Activated T-cell treated with anti-CD3 and anti-CD28 coated beads, Interleukin-2, amount 50 U/mL, for 48 hours (primary cell): Measurements from ENCODE around the gene UNK.
"Not testable (repeated sequence)": the region's sequence is repeated elsewhere in the genome, so short reads cannot be mapped to it uniquely, and the experiment has no call there.

Experiments used
- DNase-seq, 2 experiments: peaks; one replicate each; pipeline ENCODE4 v3.0.0-alpha.2; 2020

UNK gene

GRCh38 chr17:75754378-75755204 lies 30.0 kb upstream of the UNK start:
- DNase-seq = no peak

- peak in 1 of 2 experiments; percentile 33 for DNase-seq
Observed at GRCh38 chr17:75755205-75755901, 29.3 kb upstream of the UNK start.

GRCh38 chr17:75755990-75756389 lies 28.6 kb upstream of the UNK start:
- no peak for DNase-seq

GRCh38 chr17:75756451-75757085 lies 28.0 kb upstream of the UNK start:
- no peak for DNase-seq

- DNase-seq = no peak
Observed at GRCh38 chr17:75757086-75757681, 27.4 kb upstream of the UNK start.

GRCh38 chr17:75758131-75758905 lies 26.3 kb upstream of the UNK start:
- no peak for DNase-seq

- DNase-seq = no peak
Observed at GRCh38 chr17:75759457-75759856, 25.1 kb upstream of the UNK start.

GRCh38 chr17:75759978-75760640 lies 24.5 kb upstream of the UNK start:
- not testable (repeated sequence) for DNase-seq

GRCh38 chr17:75762513-75763268 lies 21.9 kb upstream of the UNK start:
- DNase-seq = no peak

- DNase-seq = no peak
Observed at GRCh38 chr17:75763269-75763607, 21.4 kb upstream of the UNK start.

GRCh38 chr17:75763613-75764416 lies 20.8 kb upstream of the UNK start:
- DNase-seq = no peak

GRCh38 chr17:75764417-75764710 lies 20.2 kb upstream of the UNK start:
- DNase-seq = no peak

GRCh38 chr17:75764711-75765421 lies 19.7 kb upstream of the UNK start, which contains the start of gene GALK1:
GALK1 (minus strand) TSS chr17:75765192; CDS start chr17:75765136, 56 bp downstream.
- peak; percentile 77 to 83 for DNase-seq

GRCh38 chr17:75765981-75766380 lies 18.6 kb upstream of the UNK start:
- no peak for DNase-seq

GRCh38 chr17:75767881-75768280 lies 16.7 kb upstream of the UNK start:
- DNase-seq = no peak

- DNase-seq = no peak
Observed at GRCh38 chr17:75769536-75769935, 15.1 kb upstream of the UNK start.

GRCh38 chr17:75771334-75772281 lies 13.0 kb upstream of the UNK start:
- DNase-seq = no peak

- DNase-seq = no peak
Observed at GRCh38 chr17:75773121-75773807, 11.3 kb upstream of the UNK start.
